Lower leg skin (tissue), 4 donors: ENCODE measurements around the gene C1orf159. TPM values are rescaled to one million over a fixed set of nuclear protein-coding genes. Genes with fewer than 3 reads are reported as not detected.
"Not testable (repeated sequence)": the region's sequence is repeated elsewhere in the genome, so short reads cannot be mapped to it uniquely, and the experiment has no call there.

Source experiments
- DNase-seq, 2 donors: peaks; one replicate each; pipeline ENCODE4 v3.0.0-alpha.2; 2019; ENCODE audit warnings: low spot score in 2 of 2
- H3K4me3 ChIP-seq: fragments of 200-600 bp; sonication (generic); 2 replicates; pipeline ENCODE4 v1.5.1; 2017; ENCODE audit warnings: mild to moderate bottlenecking, low read depth; ENCODE audit not compliant: poor library complexity, severe bottlenecking
- POLR2A ChIP-seq, 2 donors: fragments of 450-650 bp; IDR thresholded peaks; one replicate each; pipeline ENCODE4 v1.6.1; 2016 to 2017; ENCODE audit warnings: antibody characterized with exemption in 2 of 2, mild to moderate bottlenecking in 1 of 2, moderate library complexity in 1 of 2
- WGBS, 2 donors: methylation state at CpG; one replicate each; pipeline ENCODE4 v1.1.5; 2018; 5-methylcytosine and 5-hydroxymethylcytosine counted together
- intact Hi-C: fragments of 100-400 bp; cut with DNase I; formaldehyde crosslinking; loops from one replicate; pipeline ENCODE4 v1.15.0; 2023; ENCODE audit warnings: low total_unique reads
- total RNA-seq, 4 donors: library from RNA; depleted of rRNA; stranded (reverse); fragments of >200 nt; gene quantifications; one replicate each; pipeline ENCODE4 v1.1.0, GENCODE V29; 2016
- TF ChIP-seq, protein P1 (sequence below), 3 donors: fragments of 450-650 bp; IDR thresholded peaks; one replicate each; pipeline ENCODE4 v1.5.1; 2016; ENCODE audit warnings: antibody characterized with exemption in 3 of 3, mild to moderate bottlenecking in 3 of 3, moderate library complexity in 2 of 3

The C1orf159 gene
- total RNA-seq, 4 donors from 2014 or later: 16.1 to 36.0 (median 21.5) TPM

GRCh38 chr1:1061682-1062345 is 54.1 kb downstream of the C1orf159 start:
- no peak overlapping the region for H3K4me3 ChIP-seq
- DNase-seq: no peak
- TF ChIP-seq, protein P1, sequence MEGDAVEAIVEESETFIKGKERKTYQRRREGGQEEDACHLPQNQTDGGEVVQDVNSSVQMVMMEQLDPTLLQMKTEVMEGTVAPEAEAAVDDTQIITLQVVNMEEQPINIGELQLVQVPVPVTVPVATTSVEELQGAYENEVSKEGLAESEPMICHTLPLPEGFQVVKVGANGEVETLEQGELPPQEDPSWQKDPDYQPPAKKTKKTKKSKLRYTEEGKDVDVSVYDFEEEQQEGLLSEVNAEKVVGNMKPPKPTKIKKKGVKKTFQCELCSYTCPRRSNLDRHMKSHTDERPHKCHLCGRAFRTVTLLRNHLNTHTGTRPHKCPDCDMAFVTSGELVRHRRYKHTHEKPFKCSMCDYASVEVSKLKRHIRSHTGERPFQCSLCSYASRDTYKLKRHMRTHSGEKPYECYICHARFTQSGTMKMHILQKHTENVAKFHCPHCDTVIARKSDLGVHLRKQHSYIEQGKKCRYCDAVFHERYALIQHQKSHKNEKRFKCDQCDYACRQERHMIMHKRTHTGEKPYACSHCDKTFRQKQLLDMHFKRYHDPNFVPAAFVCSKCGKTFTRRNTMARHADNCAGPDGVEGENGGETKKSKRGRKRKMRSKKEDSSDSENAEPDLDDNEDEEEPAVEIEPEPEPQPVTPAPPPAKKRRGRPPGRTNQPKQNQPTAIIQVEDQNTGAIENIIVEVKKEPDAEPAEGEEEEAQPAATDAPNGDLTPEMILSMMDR (IDR thresholded peaks at IDR 0.05): no peak
- no peak for TF ChIP-seq POLR2A (IDR thresholded peaks at IDR 0.05)
- intact Hi-C loops: loop anchor here (5.0 kb wide), 1 partner anchor 75 kb away; no protein-coding TSS in a partner anchor
- 44 to 61% methylated on average over 11 to 16 of the region's 18 CpGs for WGBS, 2 donors

DNA sequence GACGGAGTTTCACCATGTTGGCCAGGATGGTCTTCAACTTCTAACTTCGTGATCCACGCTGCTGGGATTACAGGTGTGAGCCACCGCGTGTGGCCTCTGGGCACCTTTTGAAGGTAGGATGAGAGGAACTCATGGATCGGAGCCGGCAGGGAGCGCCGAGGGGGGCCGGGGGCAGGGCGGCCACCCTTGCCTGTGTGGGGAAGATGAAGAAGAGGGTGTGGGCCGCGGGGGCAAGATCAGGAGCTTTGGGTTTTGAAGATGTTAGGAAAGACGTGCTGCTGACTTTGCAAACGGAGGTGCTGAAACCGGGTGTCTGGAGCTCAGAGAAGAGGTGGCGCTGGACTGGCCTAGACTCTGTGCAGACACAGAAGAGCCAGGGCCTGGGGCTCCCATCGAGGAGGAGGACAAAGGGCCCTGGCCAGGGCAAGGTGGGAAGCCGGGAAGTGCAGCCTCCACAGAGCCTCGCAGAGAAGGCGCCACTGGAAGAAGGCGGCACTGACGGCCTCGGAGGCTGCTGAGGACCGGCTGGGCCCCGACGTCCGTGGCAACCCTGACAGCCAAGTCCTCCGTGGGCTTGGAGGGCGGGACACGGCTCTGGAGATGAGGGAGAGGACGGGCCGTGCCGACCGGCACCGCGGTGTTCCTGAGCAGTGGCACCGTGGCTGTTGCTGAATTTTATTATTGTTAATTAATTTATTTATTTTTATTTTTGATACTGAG is 55.4 kb downstream of the C1orf159 start:
- 38 to 51% methylated on average over 38 of the region's 38 CpGs for WGBS, 2 donors
- TF ChIP-seq POLR2A (IDR thresholded peaks at IDR 0.05): no peak
- TF ChIP-seq, protein P1 (IDR thresholded peaks at IDR 0.05): no peak
- intact Hi-C loops: loop anchor here (5.0 kb wide), 1 partner anchor 73 kb away; no protein-coding TSS in a partner anchor
- H3K4me3 ChIP-seq: no peak overlapping the region
- no peak for DNase-seq

GRCh38 chr1:1059494-1060280 is 56.2 kb downstream of the C1orf159 start:
- intact Hi-C loops: loop anchor here (5.0 kb wide), 1 partner anchor 72 kb away; no protein-coding TSS in a partner anchor
- peak overlapping the region; percentile 10 for H3K4me3 ChIP-seq
- DNase-seq: peak; percentile 80 to 96
- TF ChIP-seq, protein P1 (IDR thresholded peaks at IDR 0.05): no peak
- no peak for TF ChIP-seq POLR2A (IDR thresholded peaks at IDR 0.05)
- WGBS, 2 donors: 8 to 9% methylated on average over 18 to 27 of the region's 69 CpGs

- DNase-seq: no peak
- TF ChIP-seq, protein P1 (IDR thresholded peaks at IDR 0.05): no peak
- TF ChIP-seq POLR2A (IDR thresholded peaks at IDR 0.05): no peak
- intact Hi-C loops: no loop called here
- WGBS, 2 donors: 0% methylated on average over 24 to 27 of the region's 48 CpGs
- peak overlapping the region; percentile 10 for H3K4me3 ChIP-seq
Measured at GRCh38 chr1:1058921-1059493, 56.9 kb downstream of the C1orf159 start.

GRCh38 chr1:1058088-1058905 is 57.6 kb downstream of the C1orf159 start:
- no peak overlapping the region for H3K4me3 ChIP-seq
- TF ChIP-seq, protein P1 (IDR thresholded peaks at IDR 0.05): no peak
- no peak for TF ChIP-seq POLR2A (IDR thresholded peaks at IDR 0.05)
- intact Hi-C loops: no loop called here
- 15 to 18% methylated on average over 24 of the region's 24 CpGs for WGBS, 2 donors
- no peak for DNase-seq

DNA sequence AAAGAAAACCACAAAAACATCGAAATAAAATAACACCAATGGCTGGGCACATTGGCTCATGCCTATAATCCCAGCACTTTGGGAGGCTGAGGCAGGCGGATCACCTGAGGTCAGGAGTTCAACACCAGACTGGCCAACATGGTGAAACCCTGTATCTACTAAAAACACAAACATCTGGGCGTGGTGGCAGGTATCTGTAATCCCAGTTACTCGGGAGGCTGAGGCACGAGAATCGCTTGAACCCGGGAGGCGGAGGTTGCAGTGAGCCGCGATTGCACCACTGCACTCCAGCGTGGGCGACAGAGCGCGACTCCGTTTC is 58.2 kb downstream of the C1orf159 start:
- DNase-seq, intact Hi-C loops, H3K4me3 ChIP-seq: not testable (repeated sequence)
- WGBS, 2 donors: 53 to 61% methylated on average over 15 of the region's 15 CpGs
